Ishikawa (cell line): ENCODE results near the gene PKP4.

ENCODE experiments used
- CEBPB ChIP-seq: IDR thresholded peaks from 2 replicates; pipeline ENCODE4 v1.6.1; 2012
- CREB1 ChIP-seq: IDR thresholded peaks from 2 replicates; pipeline ENCODE4 v1.6.1; 2012; ENCODE audit warnings: low read depth
- EGR1 ChIP-seq: IDR thresholded peaks from 2 replicates; pipeline ENCODE4 v1.6.1; 2012
- EP300 ChIP-seq: IDR thresholded peaks from 2 replicates; pipeline ENCODE4 v1.6.1; 2012; ENCODE audit warnings: borderline replicate concordance
- FOXM1 ChIP-seq: IDR thresholded peaks from 2 replicates; pipeline ENCODE4 v1.6.1; 2012; ENCODE audit warnings: low read depth, borderline replicate concordance
- NFIC ChIP-seq: IDR thresholded peaks from 2 replicates; pipeline ENCODE4 v1.6.1; 2012
- RAD21 ChIP-seq: IDR thresholded peaks from 2 replicates; pipeline ENCODE4 v1.6.1; 2012; ENCODE audit warnings: low read depth
- TAF1 ChIP-seq: IDR thresholded peaks from 2 replicates; pipeline ENCODE4 v1.6.1; 2012; ENCODE audit warnings: low read depth, mild to moderate bottlenecking
- TCF12 ChIP-seq: IDR thresholded peaks from 2 replicates; pipeline ENCODE4 v1.6.1; 2012; ENCODE audit warnings: low read depth
- TEAD4 ChIP-seq: IDR thresholded peaks from 2 replicates; pipeline ENCODE4 v1.6.1; 2012
- YY1 ChIP-seq: IDR thresholded peaks from 2 replicates; pipeline ENCODE4 v1.6.1; 2012; ENCODE audit warnings: low read depth
- ZBTB7A ChIP-seq: IDR thresholded peaks from 2 replicates; pipeline ENCODE4 v1.6.1; 2012; ENCODE audit warnings: low read depth
- TF ChIP-seq, protein P1 (sequence below): IDR thresholded peaks from 2 replicates; pipeline ENCODE4 v1.6.1; 2012; ENCODE audit warnings: low read depth, mild to moderate bottlenecking
- TF ChIP-seq, protein P2 (sequence below): IDR thresholded peaks from 2 replicates; pipeline ENCODE4 v1.6.1; 2012
- TF ChIP-seq, protein P3 (sequence below): IDR thresholded peaks from 2 replicates; pipeline ENCODE4 v1.6.1; 2012

PKP4 gene

DNA sequence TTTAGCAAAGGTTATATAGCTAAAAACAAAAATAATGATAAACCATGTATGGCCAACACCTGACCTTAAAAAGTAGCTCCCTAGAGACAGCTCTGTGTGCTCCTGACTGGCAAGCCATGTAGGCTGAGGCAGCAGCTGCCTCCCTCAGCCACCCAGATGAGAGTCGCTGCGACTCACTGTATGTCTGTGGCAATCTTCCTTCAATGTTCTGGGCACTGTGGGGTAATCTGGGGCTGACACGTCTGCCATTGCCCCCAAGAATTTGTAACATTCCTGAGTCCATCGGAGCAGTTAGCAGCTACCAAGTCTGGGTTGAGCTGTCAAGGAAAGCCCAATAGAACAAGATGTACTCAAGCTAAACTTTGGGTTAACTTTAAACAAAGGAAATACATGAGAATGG, 232.0 kb downstream of the PKP4 start:
- TF ChIP-seq TAF1 (no peak), CEBPB (no peak), TEAD4 (no peak), TCF12 (no peak)

DNA sequence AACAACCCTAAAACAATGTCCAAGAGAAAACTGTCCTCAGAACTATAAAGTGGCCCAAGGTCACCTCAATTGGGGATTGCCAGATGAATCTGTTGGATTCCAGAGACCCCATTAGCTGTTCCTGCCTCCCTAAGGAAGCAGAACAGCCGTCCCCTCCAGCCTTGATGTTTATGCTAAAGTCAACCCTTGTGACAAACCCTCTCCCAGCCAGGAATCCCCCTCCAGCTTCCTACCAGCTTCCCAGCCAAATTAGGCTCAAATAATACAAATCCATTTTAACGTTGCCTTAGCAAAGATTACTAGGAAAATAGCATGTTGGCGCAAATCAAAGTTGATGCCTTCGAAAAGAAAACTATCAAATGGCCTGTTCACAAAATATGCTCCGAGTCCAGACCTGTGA, 232.6 kb downstream of the PKP4 start:
- no peak for TF ChIP-seq NFIC
- no peak for TF ChIP-seq TEAD4

DNA sequence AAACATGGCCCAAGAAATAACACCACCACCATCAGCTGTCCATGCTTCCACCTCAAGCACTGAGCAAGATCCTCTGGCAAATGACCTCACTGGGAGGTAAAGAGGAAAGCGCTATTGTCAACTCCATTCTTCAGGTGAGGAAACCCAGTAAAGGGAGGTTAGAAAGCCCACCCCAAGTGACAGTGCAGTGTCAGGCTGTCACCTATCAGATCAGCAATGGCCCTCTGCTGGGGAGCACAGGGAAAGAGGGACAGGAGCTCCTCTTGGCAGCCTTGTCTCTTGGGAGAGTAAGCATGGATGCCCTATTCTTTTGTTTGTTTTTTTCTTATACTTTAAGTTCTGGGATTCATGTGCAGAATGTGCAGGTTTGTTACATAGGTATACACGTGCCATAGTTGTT, 234.1 kb downstream of the PKP4 start:
- no peak for TF ChIP-seq CREB1
- TF ChIP-seq EP300: no peak
- TF ChIP-seq TEAD4: no peak
- TF ChIP-seq EGR1: no peak
- no peak for TF ChIP-seq TAF1
- TF ChIP-seq, protein P1, sequence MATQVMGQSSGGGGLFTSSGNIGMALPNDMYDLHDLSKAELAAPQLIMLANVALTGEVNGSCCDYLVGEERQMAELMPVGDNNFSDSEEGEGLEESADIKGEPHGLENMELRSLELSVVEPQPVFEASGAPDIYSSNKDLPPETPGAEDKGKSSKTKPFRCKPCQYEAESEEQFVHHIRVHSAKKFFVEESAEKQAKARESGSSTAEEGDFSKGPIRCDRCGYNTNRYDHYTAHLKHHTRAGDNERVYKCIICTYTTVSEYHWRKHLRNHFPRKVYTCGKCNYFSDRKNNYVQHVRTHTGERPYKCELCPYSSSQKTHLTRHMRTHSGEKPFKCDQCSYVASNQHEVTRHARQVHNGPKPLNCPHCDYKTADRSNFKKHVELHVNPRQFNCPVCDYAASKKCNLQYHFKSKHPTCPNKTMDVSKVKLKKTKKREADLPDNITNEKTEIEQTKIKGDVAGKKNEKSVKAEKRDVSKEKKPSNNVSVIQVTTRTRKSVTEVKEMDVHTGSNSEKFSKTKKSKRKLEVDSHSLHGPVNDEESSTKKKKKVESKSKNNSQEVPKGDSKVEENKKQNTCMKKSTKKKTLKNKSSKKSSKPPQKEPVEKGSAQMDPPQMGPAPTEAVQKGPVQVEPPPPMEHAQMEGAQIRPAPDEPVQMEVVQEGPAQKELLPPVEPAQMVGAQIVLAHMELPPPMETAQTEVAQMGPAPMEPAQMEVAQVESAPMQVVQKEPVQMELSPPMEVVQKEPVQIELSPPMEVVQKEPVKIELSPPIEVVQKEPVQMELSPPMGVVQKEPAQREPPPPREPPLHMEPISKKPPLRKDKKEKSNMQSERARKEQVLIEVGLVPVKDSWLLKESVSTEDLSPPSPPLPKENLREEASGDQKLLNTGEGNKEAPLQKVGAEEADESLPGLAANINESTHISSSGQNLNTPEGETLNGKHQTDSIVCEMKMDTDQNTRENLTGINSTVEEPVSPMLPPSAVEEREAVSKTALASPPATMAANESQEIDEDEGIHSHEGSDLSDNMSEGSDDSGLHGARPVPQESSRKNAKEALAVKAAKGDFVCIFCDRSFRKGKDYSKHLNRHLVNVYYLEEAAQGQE: no peak
- no peak for TF ChIP-seq TCF12
- TF ChIP-seq FOXM1: no peak
- TF ChIP-seq ZBTB7A: no peak
- TF ChIP-seq CEBPB: no peak
- TF ChIP-seq RAD21: no peak
- no peak for TF ChIP-seq NFIC
- TF ChIP-seq, protein P2, sequence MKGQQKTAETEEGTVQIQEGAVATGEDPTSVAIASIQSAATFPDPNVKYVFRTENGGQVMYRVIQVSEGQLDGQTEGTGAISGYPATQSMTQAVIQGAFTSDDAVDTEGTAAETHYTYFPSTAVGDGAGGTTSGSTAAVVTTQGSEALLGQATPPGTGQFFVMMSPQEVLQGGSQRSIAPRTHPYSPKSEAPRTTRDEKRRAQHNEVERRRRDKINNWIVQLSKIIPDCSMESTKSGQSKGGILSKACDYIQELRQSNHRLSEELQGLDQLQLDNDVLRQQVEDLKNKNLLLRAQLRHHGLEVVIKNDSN: no peak
- no peak for TF ChIP-seq YY1
- TF ChIP-seq, protein P3, sequence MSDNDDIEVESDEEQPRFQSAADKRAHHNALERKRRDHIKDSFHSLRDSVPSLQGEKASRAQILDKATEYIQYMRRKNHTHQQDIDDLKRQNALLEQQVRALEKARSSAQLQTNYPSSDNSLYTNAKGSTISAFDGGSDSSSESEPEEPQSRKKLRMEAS: no peak

DNA sequence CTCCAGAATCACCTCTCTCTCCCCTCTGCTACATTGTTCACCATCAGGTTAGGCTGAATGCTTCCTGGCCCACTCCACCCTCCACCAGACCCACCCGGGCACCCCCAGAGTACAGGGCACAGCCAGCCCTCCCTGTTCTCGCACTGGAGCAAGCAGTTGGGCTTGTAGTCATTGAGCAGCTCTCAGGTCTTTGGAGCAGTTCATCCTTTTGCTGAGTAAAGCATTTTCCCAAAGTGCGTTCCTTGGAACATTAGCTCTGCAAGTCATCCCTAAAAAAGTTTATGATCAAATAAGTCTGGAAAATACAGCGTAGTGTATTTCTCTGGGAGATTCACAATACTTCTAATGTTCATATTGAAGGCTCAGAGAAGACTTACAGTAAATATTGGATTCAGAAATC, 234.9 kb downstream of the PKP4 start:
- TF ChIP-seq, protein P1: no peak
- TF ChIP-seq TAF1 (no peak), RAD21 (no peak), EP300 (no peak), CEBPB (no peak), NFIC (no peak), CREB1 (no peak), TEAD4 (no peak), TCF12 (no peak), FOXM1 (no peak), YY1 (no peak), ZBTB7A (no peak), EGR1 (no peak)
- TF ChIP-seq, protein P3: no peak
- TF ChIP-seq, protein P2: no peak

DNA sequence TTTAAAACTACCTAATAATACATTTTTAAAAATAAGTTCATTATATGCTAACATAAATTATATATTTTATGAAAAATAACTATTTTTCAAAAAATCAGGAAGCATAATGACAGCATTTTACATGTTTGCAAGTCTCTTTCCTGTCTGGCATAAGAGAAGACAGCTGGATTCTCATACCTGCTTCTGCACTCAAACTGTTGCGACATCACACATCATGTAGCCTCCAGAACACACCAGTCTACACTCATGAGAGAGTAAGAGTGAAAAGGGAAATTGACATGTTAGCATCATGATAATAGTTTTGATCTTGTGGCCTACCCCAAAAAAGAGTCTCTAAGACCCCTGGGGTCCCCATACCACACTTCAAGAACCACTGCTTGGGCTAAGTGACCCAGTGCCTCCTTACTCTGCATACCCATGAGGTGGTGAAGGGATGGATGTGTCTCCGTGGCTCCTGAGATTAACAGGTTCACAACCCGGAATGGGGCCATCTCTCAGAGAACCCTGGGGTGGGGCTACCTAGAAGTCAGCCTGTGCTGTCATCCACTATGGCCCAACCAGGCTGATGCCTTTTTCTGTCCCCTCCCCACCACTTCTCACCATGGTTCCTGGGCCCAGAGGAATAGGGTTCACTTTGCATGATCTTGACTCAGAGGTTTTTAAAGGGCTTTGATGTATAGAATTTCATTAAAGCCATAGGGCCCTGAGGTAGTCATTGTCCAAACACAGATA, 235.8 kb downstream of the PKP4 start:
- TF ChIP-seq EP300 (no peak), CEBPB (peak; percentile 82)

DNA sequence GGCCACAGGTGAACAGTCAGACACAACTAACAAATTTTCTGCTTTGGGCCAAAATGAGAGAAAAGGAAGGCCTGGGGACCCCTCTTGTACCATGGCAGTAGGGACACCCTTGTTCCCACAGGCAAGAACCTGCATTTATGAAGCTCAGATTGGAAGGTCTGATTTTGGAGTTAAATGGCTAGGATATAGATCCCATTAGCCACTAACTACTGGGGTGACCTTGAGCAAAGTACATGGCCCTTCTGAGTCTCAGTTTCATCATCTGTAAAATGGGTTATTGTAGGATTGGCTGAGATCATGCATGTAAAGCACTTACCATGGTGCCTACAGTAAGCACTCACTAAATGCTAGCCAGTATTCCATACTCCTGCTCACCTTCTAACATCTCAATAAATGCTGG, 236.7 kb downstream of the PKP4 start:
- TF ChIP-seq NFIC: no peak

DNA sequence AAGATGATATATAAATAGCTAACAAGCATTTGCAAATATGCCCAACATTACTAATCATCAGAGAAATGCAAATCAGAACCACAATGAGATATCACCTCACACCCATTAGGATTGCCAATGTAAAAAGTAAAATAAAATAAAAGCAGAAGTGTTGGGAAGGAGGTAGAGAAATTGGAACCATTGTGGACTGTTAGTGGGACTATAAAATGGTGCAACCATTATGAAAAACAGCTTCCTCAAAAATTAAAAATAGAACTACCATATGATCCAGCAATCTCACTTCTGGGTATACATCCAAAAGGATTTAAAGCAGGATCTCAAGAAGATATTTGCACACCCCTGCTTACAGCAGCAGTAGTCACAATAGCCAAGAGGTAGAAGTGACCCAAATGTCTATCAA, 238.6 kb downstream of the PKP4 start:
- TF ChIP-seq EGR1 (no peak), TAF1 (no peak), CEBPB (no peak), RAD21 (no peak), NFIC (no peak), TCF12 (no peak), EP300 (no peak)
- TF ChIP-seq, protein P3: no peak
